ENCODE data around the gene GMFB.

Gene GMFB

DNA sequence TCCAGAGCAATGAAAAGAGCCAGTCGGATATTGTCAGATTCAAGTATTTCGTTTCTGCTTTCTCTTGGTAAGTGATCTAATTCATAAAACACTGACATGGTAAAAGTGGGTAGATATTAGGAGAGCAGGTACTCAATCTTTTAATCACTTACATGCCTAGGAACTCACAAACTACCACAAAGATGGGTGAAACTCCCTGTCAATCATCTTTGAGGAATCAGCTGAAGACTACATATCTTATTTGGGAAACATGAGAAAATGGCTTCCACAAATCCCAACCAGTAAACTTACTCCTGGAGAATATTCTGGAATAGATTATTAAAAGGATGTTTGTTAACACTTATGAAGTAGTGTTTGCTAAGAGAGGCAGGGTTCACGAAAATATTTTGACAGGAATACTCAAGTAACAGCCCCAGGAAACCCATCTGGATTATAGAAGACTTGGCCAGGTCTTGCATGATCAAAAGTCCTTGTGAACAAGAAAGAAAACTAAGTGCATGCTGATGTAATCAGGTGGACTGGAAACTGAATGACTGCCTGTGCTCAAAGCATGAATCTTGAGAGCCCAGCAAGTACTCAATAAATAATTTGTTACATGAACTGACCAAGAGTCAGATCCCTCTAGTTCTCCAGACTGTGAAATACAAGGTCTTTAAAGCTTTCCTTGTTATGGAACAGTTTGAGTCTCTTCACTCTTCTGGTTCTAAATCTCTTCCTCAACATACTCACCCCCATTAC, 63.1 kb downstream of the GMFB start:
- DNase-seq (ENCODE audit: low read depth) = no peak

DNA sequence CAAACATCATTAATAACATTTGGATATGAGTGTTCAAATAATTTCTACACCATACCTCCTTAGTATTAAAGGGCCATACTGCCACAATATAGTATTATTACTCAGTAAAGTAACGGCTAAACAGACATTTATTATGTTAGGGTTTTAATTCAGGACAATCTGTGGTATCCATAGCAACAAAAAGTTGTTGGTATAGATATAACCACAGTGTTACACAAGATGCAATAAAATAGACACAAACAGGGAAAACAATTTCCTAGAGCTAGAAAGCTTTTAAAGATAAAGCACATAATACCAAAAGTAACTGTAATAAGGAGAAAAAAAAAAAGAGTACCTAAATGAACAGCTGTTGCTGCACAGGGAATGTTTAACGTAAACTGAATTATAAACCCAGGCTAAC, 63.7 kb downstream of the GMFB start:
- no peak for DNase-seq (ENCODE audit: low read depth)
